Measurements from ENCODE around the gene NEDD9. TPM values are rescaled to one million over a fixed set of nuclear protein-coding genes. Genes with fewer than 3 reads are reported as not detected.

Gene NEDD9
- total and polyA plus RNA-seq, 2 of the 13 experiments (the other 11 are each of a cell fraction or from before 2014, with no cell fraction given): 27.1 to 389 TPM

DNA sequence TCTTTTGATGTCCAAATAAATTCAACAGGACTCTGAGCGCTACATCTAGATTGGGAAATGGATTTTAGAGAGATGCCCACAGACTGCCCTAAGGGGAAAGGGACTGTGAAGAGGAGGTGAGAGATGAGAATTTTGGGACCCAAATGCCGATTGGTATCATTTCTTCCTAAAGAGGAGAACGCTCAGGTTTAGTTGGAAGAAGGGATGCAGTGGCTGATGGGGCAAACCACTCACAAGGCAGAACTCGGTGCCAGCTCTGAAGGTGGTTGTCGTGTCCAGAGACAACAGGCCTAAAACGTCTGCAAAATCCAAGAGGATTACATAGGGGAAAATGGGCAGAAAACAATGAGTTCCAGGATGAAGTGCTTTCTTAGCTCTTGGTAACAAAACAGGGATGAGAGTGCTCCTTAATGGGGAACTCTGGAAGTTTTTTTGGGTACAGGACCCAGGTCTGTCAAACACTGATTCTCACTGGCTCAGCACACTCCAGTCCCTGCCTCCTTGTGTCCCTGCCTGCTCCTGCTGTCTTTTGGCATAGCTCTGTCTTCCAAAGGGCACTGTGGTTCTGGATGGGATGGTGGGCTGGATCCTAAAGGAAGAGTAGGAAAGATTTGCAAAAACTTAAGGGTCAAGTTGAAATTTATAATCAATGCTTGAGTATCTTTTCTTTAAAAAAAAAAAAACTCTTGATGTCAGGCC lies 29.0 kb downstream of the NEDD9 start (continued):
- TF ChIP-seq, protein P1, sequence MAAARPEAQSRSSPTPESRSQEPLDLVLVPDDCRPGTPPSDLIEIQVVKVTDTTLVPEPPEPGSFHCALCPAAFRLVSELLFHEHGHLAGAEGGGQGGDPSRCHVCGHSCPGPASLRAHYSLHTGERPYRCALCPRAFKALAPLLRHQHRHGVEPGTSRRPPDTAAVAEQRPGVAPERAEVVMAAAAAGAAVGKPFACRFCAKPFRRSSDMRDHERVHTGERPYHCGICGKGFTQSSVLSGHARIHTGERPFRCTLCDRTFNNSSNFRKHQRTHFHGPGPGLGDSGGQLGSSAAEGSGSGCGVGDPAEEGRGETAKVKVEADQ (CRISPR knock-in tag; IDR thresholded peaks at IDR 0.05; ENCODE audit: borderline replicate concordance): 0 out of 2 replicates have a peak, but pooled peaks have one; percentile 7
- TF ChIP-seq, protein P2, sequence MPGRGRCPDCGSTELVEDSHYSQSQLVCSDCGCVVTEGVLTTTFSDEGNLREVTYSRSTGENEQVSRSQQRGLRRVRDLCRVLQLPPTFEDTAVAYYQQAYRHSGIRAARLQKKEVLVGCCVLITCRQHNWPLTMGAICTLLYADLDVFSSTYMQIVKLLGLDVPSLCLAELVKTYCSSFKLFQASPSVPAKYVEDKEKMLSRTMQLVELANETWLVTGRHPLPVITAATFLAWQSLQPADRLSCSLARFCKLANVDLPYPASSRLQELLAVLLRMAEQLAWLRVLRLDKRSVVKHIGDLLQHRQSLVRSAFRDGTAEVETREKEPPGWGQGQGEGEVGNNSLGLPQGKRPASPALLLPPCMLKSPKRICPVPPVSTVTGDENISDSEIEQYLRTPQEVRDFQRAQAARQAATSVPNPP (CRISPR knock-in tag; IDR thresholded peaks at IDR 0.05): no peak
- TF ChIP-seq, protein P3, sequence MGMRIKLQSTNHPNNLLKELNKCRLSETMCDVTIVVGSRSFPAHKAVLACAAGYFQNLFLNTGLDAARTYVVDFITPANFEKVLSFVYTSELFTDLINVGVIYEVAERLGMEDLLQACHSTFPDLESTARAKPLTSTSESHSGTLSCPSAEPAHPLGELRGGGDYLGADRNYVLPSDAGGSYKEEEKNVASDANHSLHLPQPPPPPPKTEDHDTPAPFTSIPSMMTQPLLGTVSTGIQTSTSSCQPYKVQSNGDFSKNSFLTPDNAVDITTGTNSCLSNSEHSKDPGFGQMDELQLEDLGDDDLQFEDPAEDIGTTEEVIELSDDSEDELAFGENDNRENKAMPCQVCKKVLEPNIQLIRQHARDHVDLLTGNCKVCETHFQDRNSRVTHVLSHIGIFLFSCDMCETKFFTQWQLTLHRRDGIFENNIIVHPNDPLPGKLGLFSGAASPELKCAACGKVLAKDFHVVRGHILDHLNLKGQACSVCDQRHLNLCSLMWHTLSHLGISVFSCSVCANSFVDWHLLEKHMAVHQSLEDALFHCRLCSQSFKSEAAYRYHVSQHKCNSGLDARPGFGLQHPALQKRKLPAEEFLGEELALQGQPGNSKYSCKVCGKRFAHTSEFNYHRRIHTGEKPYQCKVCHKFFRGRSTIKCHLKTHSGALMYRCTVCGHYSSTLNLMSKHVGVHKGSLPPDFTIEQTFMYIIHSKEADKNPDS (CRISPR knock-in tag; IDR thresholded peaks at IDR 0.05): no peak
- TF ChIP-seq MATR3 (CRISPR knock-in tag; IDR thresholded peaks at IDR 0.05): no peak
- peak; percentile 83; the same call in 1 of the 2 replicates for TF ChIP-seq CHD4 (IDR thresholded peaks at IDR 0.05; ENCODE audit: borderline replicate concordance, low read length)
- 0 out of 2 replicates have a peak, but pooled peaks have one; percentile 35 for TF ChIP-seq NCOR1 (IDR thresholded peaks at IDR 0.05; ENCODE audit: borderline replicate concordance, low read length)
- no peak for TF ChIP-seq GTF2F1 (IDR thresholded peaks at IDR 0.05; ENCODE audit: low read length)
- TF ChIP-seq PAF1 (CRISPR knock-in tag; IDR thresholded peaks at IDR 0.05): peak; percentile 37; the same call in 1 of the 2 replicates
- no peak for TF ChIP-seq KDM5B (CRISPR knock-in tag; IDR thresholded peaks at IDR 0.05; ENCODE audit: borderline replicate concordance)
- 0 out of 2 replicates have a peak, but pooled peaks have one; percentile 62 for TF ChIP-seq EED (CRISPR knock-in tag; IDR thresholded peaks at IDR 0.05)
- TF ChIP-seq, protein P4, sequence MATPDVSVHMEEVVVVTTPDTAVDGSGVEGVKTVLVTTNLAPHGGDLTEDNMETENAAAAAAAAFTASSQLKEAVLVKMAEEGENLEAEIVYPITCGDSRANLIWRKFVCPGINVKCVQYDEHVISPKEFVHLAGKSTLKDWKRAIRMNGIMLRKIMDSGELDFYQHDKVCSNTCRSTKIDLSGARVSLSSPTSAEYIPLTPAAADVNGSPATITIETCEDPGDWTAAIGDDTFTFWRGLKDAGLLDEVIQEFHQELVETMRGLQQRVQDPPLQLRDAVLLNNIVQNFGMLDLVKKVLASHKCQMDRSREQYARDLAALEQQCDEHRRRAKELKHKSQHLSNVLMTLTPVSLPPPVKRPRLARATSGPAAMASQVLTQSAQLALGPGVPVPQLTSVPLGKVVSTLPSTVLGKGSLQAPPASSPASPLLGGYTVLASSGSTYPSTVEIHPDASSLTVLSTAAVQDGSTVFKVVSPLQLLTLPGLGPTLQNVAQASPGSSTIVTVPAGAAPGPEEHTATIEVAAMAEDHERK (CRISPR knock-in tag; IDR thresholded peaks at IDR 0.05; ENCODE audit: low read depth): 0 out of 2 replicates have a peak, but pooled peaks have one; percentile 38
- TF ChIP-seq, protein P5, sequence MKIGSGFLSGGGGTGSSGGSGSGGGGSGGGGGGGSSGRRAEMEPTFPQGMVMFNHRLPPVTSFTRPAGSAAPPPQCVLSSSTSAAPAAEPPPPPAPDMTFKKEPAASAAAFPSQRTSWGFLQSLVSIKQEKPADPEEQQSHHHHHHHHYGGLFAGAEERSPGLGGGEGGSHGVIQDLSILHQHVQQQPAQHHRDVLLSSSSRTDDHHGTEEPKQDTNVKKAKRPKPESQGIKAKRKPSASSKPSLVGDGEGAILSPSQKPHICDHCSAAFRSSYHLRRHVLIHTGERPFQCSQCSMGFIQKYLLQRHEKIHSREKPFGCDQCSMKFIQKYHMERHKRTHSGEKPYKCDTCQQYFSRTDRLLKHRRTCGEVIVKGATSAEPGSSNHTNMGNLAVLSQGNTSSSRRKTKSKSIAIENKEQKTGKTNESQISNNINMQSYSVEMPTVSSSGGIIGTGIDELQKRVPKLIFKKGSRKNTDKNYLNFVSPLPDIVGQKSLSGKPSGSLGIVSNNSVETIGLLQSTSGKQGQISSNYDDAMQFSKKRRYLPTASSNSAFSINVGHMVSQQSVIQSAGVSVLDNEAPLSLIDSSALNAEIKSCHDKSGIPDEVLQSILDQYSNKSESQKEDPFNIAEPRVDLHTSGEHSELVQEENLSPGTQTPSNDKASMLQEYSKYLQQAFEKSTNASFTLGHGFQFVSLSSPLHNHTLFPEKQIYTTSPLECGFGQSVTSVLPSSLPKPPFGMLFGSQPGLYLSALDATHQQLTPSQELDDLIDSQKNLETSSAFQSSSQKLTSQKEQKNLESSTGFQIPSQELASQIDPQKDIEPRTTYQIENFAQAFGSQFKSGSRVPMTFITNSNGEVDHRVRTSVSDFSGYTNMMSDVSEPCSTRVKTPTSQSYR (CRISPR knock-in tag; IDR thresholded peaks at IDR 0.05; ENCODE audit: borderline replicate concordance): no peak
- 0 out of 2 replicates have a peak, but pooled peaks have one; percentile 28 for TF ChIP-seq ZNF138 (CRISPR knock-in tag; IDR thresholded peaks at IDR 0.05; ENCODE audit: low read depth)
- peak; percentile 10; the same call in 1 of the 2 replicates for TF ChIP-seq POLR2AphosphoS5 (IDR thresholded peaks at IDR 0.05; ENCODE audit: low read depth, low read length)
- TF ChIP-seq, protein P6, sequence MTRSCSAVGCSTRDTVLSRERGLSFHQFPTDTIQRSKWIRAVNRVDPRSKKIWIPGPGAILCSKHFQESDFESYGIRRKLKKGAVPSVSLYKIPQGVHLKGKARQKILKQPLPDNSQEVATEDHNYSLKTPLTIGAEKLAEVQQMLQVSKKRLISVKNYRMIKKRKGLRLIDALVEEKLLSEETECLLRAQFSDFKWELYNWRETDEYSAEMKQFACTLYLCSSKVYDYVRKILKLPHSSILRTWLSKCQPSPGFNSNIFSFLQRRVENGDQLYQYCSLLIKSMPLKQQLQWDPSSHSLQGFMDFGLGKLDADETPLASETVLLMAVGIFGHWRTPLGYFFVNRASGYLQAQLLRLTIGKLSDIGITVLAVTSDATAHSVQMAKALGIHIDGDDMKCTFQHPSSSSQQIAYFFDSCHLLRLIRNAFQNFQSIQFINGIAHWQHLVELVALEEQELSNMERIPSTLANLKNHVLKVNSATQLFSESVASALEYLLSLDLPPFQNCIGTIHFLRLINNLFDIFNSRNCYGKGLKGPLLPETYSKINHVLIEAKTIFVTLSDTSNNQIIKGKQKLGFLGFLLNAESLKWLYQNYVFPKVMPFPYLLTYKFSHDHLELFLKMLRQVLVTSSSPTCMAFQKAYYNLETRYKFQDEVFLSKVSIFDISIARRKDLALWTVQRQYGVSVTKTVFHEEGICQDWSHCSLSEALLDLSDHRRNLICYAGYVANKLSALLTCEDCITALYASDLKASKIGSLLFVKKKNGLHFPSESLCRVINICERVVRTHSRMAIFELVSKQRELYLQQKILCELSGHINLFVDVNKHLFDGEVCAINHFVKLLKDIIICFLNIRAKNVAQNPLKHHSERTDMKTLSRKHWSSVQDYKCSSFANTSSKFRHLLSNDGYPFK (CRISPR knock-in tag; IDR thresholded peaks at IDR 0.05; ENCODE audit: borderline replicate concordance): peak; percentile 40; the same call in 1 of the 2 replicates
- TF ChIP-seq REL (CRISPR knock-in tag; conservative IDR thresholded peaks at IDR 0.05): no peak

Data from HepG2 (cell line).